ENCODE data around the gene MKLN1. TPM values are rescaled to one million over a fixed set of nuclear protein-coding genes. Genes with fewer than 3 reads are reported as not detected.
"Not testable (repeated sequence)": the region's sequence is repeated elsewhere in the genome, so short reads cannot be mapped to it uniquely, and the experiment has no call there.

Gene MKLN1
- total RNA-seq, 2 experiments from 2014 or later, result 33.0 to 33.8 TPM

GRCh38 chr7:131424219-131424822 is 96.6 kb downstream of the MKLN1 start:
- H3K9me3 Mint-ChIP-seq, result no peaks in the 10 kb centered on the region
- peaks cover 6% of the 10 kb centered on the region for H3K4me1 Mint-ChIP-seq (ENCODE audit: low read depth)
- POLR2A ChIA-PET, result interaction anchor here (1.0 kb wide), 1 partner anchor 373 kb away, joined by 3 read pairs; no protein-coding TSS in a partner anchor
- CTCF ChIA-PET, result interaction anchor here (0.6 to 1.6 kb wide), 7 partner anchors 9 to 355 kb away, joined by 3 to 7 read pairs (median 3); no protein-coding TSS in a partner anchor
- no peak overlapping the region for H3K27ac Mint-ChIP-seq
- DNase-seq, result no peak
- intact Hi-C loops (cut with micrococcal nuclease), result loop anchor here (2.0 to 10.0 kb wide), 3 partner anchors 97 to 530 kb away; partner anchors contain the start of gene MKLN1
- H3K36me3 Mint-ChIP-seq, result peaks cover 4% of the 10 kb centered on the region
- H3K4me3 Mint-ChIP-seq, result no peak overlapping the region
- H3K27me3 Mint-ChIP-seq, result no peaks in the 10 kb centered on the region

DNA sequence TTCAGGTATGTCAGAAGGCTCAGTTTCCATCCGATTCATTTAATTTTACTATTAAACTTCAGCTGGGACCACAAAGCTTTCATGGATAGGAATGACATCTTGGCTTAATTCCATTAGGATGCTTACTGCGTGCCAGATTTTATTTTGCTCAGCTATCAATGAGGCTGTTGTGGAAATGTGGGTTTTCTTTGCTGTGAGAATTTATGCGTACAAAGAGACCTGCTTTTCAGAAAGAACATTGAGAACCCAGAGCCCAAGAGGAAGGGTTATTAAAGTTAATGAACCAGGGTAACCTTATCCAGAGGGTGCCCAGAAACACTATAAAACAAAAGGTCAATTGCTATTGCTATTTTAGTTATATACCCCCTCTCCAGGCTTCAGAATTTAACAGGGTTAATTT is 98.3 kb downstream of the MKLN1 start:
- no peak for DNase-seq
- Mint-ChIP-seq H3K27ac (no peak overlapping the region), H3K27me3 (no peaks in the 10 kb centered on the region), H3K36me3 (peaks cover 6% of the 10 kb centered on the region), H3K9me3 (no peaks in the 10 kb centered on the region), H3K4me3 (no peak overlapping the region), H3K4me1 (ENCODE audit: low read depth) (peaks cover 2% of the 10 kb centered on the region)
- intact Hi-C loops (cut with micrococcal nuclease), result loop anchor here (2.0 to 10.0 kb wide), 2 partner anchors 357 to 531 kb away; no protein-coding TSS in a partner anchor
- ChIA-PET CTCF (interaction anchor here (1.6 kb wide), 1 partner anchor 10 kb away, joined by 5 read pairs; no protein-coding TSS in a partner anchor), POLR2A (no interaction called here)

DNA sequence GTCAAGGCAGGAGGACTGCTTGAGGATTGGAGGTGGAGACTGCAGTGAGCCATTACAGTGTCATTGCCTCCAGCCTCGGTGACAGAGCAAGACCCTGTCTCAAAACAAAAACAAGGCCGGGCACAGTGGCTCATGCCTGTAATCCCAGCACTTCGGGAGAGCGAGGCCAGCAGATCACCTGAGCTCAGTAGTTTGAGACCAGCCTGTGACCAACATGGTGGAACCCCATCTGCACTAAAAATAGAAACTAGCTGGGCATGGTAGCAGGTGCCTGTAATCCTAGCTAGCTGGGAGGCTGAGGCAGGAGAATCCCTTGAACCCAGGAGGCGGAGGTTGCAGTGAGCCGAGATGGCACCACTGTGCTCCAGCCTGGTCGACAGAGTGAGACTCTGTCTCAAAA is 103.2 kb downstream of the MKLN1 start:
- POLR2A ChIA-PET; CTCF ChIA-PET; intact Hi-C loops (cut with micrococcal nuclease): not testable (repeated sequence)

DNA sequence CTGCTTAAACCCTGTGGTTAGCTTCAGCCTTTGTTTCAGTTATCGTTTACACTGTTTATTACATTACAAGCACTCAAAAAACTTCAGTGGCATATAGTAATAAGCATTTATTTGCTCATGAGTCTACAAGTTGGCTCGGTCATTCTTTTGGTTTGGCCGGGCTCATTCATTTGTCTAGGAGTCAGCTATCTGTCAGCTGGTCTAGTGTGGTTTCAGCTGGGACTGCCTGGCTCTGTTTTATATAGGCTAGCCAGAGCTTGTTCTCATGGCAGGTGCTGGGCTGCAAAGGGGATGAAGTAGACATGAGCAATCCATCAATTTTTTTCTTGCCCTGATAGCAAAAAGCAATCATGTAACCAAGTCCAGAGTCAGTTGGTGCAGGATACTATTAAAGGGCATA is 103.6 kb downstream of the MKLN1 start:
- Mint-ChIP-seq H3K4me1 (ENCODE audit: low read depth) (peaks cover 4% of the 10 kb centered on the region), H3K4me3 (no peak overlapping the region), H3K27ac (no peak overlapping the region), H3K36me3 (peaks cover 20% of the 10 kb centered on the region), H3K9me3 (no peaks in the 10 kb centered on the region), H3K27me3 (no peaks in the 10 kb centered on the region)
- intact Hi-C loops (cut with micrococcal nuclease), result no loop called here
- POLR2A ChIA-PET, result no interaction called here
- CTCF ChIA-PET, result no interaction called here
- DNase-seq, result no peak

More for the DNA sequence above, 103.2 kb downstream of the MKLN1 start:
- not testable (repeated sequence) for DNase-seq; H3K27me3 Mint-ChIP-seq; H3K4me1 Mint-ChIP-seq (ENCODE audit: low read depth); H3K9me3 Mint-ChIP-seq; H3K27ac Mint-ChIP-seq; H3K4me3 Mint-ChIP-seq
- peaks cover 17% of the 10 kb centered on the region for H3K36me3 Mint-ChIP-seq

GRCh38 chr7:131431756-131432155 is 104.1 kb downstream of the MKLN1 start:
- Mint-ChIP-seq H3K27ac (no peak overlapping the region), H3K9me3 (no peaks in the 10 kb centered on the region), H3K36me3 (peaks cover 21% of the 10 kb centered on the region), H3K4me3 (no peak overlapping the region), H3K27me3 (no peaks in the 10 kb centered on the region), H3K4me1 (ENCODE audit: low read depth) (peaks cover 4% of the 10 kb centered on the region)
- no peak for DNase-seq
- intact Hi-C loops (cut with micrococcal nuclease), result no loop called here
- ChIA-PET CTCF (no interaction called here), POLR2A (no interaction called here)

GRCh38 chr7:131436384-131436783 is 108.7 kb downstream of the MKLN1 start:
- CTCF ChIA-PET, result no interaction called here
- no peak for DNase-seq
- Mint-ChIP-seq H3K27me3 (no peaks in the 10 kb centered on the region), H3K27ac (no peak overlapping the region), H3K9me3 (no peaks in the 10 kb centered on the region), H3K36me3 (peaks cover 42% of the 10 kb centered on the region), H3K4me3 (no peak overlapping the region), H3K4me1 (ENCODE audit: low read depth) (peaks cover 4% of the 10 kb centered on the region)
- POLR2A ChIA-PET, result no interaction called here
- intact Hi-C loops (cut with micrococcal nuclease), result no loop called here

DNA sequence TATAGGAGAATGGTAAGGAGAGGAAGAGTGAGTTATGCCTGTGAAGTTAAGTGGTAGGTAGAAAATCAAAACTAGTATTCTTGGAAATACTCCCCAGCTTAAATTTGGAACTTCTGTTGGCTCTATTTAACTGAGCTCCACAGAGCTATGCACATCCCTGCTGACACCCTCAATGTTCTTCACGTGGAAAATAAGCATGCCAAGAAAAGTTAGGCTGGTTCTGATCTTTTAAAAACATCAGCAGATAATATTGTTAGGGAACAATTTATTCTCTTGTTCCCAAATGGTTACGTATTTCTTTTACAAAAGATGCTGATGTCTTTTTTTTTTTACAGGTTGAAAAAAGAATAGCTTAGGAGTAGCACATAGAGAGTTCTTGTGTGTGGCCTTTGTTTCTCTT is 111.3 kb downstream of the MKLN1 start:
- peaks cover 43% of the 10 kb centered on the region for H3K36me3 Mint-ChIP-seq
- no peak overlapping the region for H3K4me3 Mint-ChIP-seq
- no peak for DNase-seq
- H3K9me3 Mint-ChIP-seq, result no peaks in the 10 kb centered on the region
- intact Hi-C loops (cut with micrococcal nuclease), result no loop called here
- CTCF ChIA-PET, result interaction anchor here (1.0 kb wide), 1 partner anchor 15 kb away, joined by 3 read pairs; no protein-coding TSS in a partner anchor
- H3K27me3 Mint-ChIP-seq, result no peaks in the 10 kb centered on the region
- POLR2A ChIA-PET, result no interaction called here
- H3K4me1 Mint-ChIP-seq (ENCODE audit: low read depth), result peaks cover 4% of the 10 kb centered on the region
- H3K27ac Mint-ChIP-seq, result no peak overlapping the region

DNA sequence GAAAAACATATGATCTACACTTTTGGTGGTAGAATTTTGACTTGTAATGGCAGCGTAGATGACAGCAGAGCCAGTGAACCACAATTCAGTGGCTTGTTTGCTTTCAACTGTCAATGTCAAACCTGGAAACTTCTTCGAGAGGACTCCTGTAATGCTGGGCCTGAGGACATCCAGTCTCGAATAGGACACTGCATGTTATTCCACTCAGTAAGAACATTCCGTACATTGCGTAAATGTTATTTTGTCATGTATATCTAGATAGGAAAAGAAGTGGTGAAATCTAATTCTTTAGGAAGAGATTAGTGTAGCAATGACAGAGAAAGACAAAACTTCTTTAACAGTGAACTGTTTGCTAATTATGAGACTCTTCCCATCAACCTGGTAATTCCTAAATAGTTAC is 115.8 kb downstream of the MKLN1 start:
- Mint-ChIP-seq H3K9me3 (no peaks in the 10 kb centered on the region), H3K27me3 (no peaks in the 10 kb centered on the region), H3K36me3 (peaks cover 47% of the 10 kb centered on the region), H3K4me1 (ENCODE audit: low read depth) (no peaks in the 10 kb centered on the region), H3K4me3 (no peak overlapping the region), H3K27ac (no peak overlapping the region)
- intact Hi-C loops (cut with micrococcal nuclease), result no loop called here
- ChIA-PET POLR2A (no interaction called here), CTCF (interaction anchor here (1.3 kb wide), 1 partner anchor 11 kb away, joined by 3 read pairs; no protein-coding TSS in a partner anchor)
- no peak for DNase-seq

GRCh38 chr7:131444683-131445082 is 117.0 kb downstream of the MKLN1 start:
- H3K9me3 Mint-ChIP-seq, result no peaks in the 10 kb centered on the region
- intact Hi-C loops (cut with micrococcal nuclease), result no loop called here
- H3K4me1 Mint-ChIP-seq (ENCODE audit: low read depth), result no peaks in the 10 kb centered on the region
- no peak overlapping the region for H3K4me3 Mint-ChIP-seq
- POLR2A ChIA-PET, result no interaction called here
- peaks cover 43% of the 10 kb centered on the region for H3K36me3 Mint-ChIP-seq
- H3K27ac Mint-ChIP-seq, result no peak overlapping the region
- no peaks in the 10 kb centered on the region for H3K27me3 Mint-ChIP-seq
- CTCF ChIA-PET, result interaction anchor here (1.3 kb wide), 1 partner anchor 12 kb away, joined by 3 read pairs; no protein-coding TSS in a partner anchor
- no peak for DNase-seq

GRCh38 chr7:131449373-131449902 is 121.8 kb downstream of the MKLN1 start:
- ChIA-PET CTCF (no interaction called here), POLR2A (no interaction called here)
- intact Hi-C loops (cut with micrococcal nuclease), result no loop called here
- Mint-ChIP-seq H3K9me3 (no peaks in the 10 kb centered on the region), H3K27ac (no peak overlapping the region), H3K4me1 (ENCODE audit: low read depth) (no peaks in the 10 kb centered on the region), H3K27me3 (no peaks in the 10 kb centered on the region), H3K36me3 (peaks cover 27% of the 10 kb centered on the region), H3K4me3 (no peak overlapping the region)
- no peak for DNase-seq

DNA sequence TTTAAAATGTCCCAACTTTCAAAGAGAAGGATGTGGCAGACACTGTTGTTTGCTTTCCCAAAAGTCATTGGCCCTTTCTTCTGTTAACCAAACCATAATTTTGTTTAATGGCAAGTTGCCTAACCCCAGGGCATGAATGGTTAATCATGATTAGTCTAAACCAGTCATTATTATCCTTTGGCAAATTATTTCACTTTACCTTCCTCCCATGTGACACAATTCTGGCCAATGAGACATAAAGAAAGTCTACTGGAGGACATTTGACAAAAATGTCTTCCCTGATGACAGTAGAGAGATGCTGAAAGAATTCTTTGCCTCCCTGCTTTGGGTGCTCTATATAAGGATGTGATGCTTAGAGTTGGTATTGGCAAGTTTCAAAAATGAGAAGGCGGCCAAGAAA is 126.8 kb downstream of the MKLN1 start:
- Mint-ChIP-seq H3K27me3 (no peaks in the 10 kb centered on the region), H3K4me3 (no peak overlapping the region), H3K4me1 (ENCODE audit: low read depth) (no peaks in the 10 kb centered on the region), H3K36me3 (peaks cover 13% of the 10 kb centered on the region), H3K27ac (no peak overlapping the region), H3K9me3 (no peaks in the 10 kb centered on the region)
- ChIA-PET CTCF (no interaction called here), POLR2A (no interaction called here)
- intact Hi-C loops (cut with micrococcal nuclease), result no loop called here
- DNase-seq, result no peak

DNA sequence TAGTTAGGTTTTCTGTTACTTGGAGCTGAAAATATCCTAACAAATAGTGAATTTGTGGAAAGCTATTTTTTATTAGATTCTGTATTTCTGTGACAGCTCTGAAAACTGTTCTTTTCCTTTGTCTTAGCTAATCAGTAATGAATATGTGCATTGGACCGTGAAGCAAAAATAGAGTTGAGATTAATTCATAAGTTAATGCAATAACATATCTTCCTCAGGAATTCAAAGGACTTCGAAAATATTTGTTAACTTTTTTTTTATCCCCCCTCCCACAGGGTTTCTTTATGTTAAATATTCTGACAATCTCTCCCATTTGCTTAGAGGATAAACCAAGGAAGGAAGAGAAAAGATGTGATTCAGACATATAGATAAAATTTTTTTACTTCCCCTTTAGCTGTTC is 127.3 kb downstream of the MKLN1 start:
- no peaks in the 10 kb centered on the region for H3K27me3 Mint-ChIP-seq
- no peak overlapping the region for H3K27ac Mint-ChIP-seq
- H3K4me1 Mint-ChIP-seq (ENCODE audit: low read depth), result peaks cover 3% of the 10 kb centered on the region
- no peak overlapping the region for H3K4me3 Mint-ChIP-seq
- no peaks in the 10 kb centered on the region for H3K9me3 Mint-ChIP-seq
- peaks cover 13% of the 10 kb centered on the region for H3K36me3 Mint-ChIP-seq
- no peak for DNase-seq
- CTCF ChIA-PET, result no interaction called here
- POLR2A ChIA-PET, result no interaction called here
- intact Hi-C loops (cut with micrococcal nuclease), result no loop called here

- H3K4me1 Mint-ChIP-seq (ENCODE audit: low read depth), result peaks cover 5% of the 10 kb centered on the region
- DNase-seq, result no peak
- no peaks in the 10 kb centered on the region for H3K27me3 Mint-ChIP-seq
- no peak overlapping the region for H3K4me3 Mint-ChIP-seq
- intact Hi-C loops (cut with micrococcal nuclease), result no loop called here
- no peaks in the 10 kb centered on the region for H3K9me3 Mint-ChIP-seq
- POLR2A ChIA-PET, result no interaction called here
- CTCF ChIA-PET, result no interaction called here
- peaks cover 11% of the 10 kb centered on the region for H3K36me3 Mint-ChIP-seq
- H3K27ac Mint-ChIP-seq, result no peak overlapping the region
Measured at GRCh38 chr7:131455546-131455945, 127.9 kb downstream of the MKLN1 start.
